HL-60 (cell line): Measurements from ENCODE around the gene ACTL6A.
"Not testable (repeated sequence)": the region's sequence is repeated elsewhere in the genome, so short reads cannot be mapped to it uniquely, and the experiment has no call there.

Source experiments
- DNase-seq, 2 experiments: peaks; one replicate each; pipeline ENCODE4 v3.0.0-alpha.2; 2010 to 2020; ENCODE audit warnings: low read depth in 1 of 2, low spot score in 1 of 2
- H3K27ac ChIP-seq: fragments of 250-450 bp; sonication (Bioruptor Pico); replicated peaks from 2 replicates; pipeline ENCODE4 v1.5.1; 2020; ENCODE audit warnings: mild to moderate bottlenecking, moderate library complexity
- H3K27me3 ChIP-seq: fragments of 250-450 bp; sonication (Bioruptor Pico); 2 replicates; pipeline ENCODE4 v1.5.1; 2021; ENCODE audit warnings: mild to moderate bottlenecking, moderate library complexity; ENCODE audit not compliant: insufficient read depth, poor library complexity, severe bottlenecking
- H3K4me3 ChIP-seq: replicated peaks from 2 replicates; pipeline ENCODE4 v1.5.1; 2011; ENCODE audit warnings: mild to moderate bottlenecking, control low read depth, low read length; ENCODE audit not compliant: insufficient read depth
- GABPA ChIP-seq: IDR thresholded peaks from 2 replicates; pipeline ENCODE4 v1.6.1; 2012; ENCODE audit warnings: low read depth
- POLR2AphosphoS5 ChIP-seq: IDR thresholded peaks from 2 replicates; pipeline ENCODE4 v1.6.1; 2012; ENCODE audit warnings: low read depth
- REST ChIP-seq: IDR thresholded peaks from 2 replicates; pipeline ENCODE4 v1.6.1; 2012; ENCODE audit warnings: low read depth; ENCODE audit not compliant: insufficient replicate concordance
- SPI1 ChIP-seq: IDR thresholded peaks from 2 replicates; pipeline ENCODE4 v1.6.1; 2012; ENCODE audit warnings: low read depth, mild to moderate bottlenecking, borderline replicate concordance
- long read RNA-seq: library from polyadenylated mRNA; unstranded; transcript quantifications from one replicate; pipeline ENCODE4 v2.0.0, GENCODE V29; 2020
- TF ChIP-seq, protein P1 (sequence below): IDR thresholded peaks from one replicate; pipeline ENCODE4 v1.5.1; 2011; ENCODE audit warnings: low read length, control low read depth, inconsistent platforms; ENCODE audit not compliant: insufficient read depth

Gene ACTL6A
- long read RNA-seq, transcript ACTL6A-203 (14 exons, 1,750 nt), result minor isoform, 114 of 517 reads
- long read RNA-seq, transcript ACTL6A-202 (14 exons, 1,901 nt), result major isoform, 359 of 517 reads
- long read RNA-seq, partial matches to known transcripts, result 4 of 517 reads
- long read RNA-seq, other reads (novel, unspliced or antisense), result 37 of 517 reads

DNA sequence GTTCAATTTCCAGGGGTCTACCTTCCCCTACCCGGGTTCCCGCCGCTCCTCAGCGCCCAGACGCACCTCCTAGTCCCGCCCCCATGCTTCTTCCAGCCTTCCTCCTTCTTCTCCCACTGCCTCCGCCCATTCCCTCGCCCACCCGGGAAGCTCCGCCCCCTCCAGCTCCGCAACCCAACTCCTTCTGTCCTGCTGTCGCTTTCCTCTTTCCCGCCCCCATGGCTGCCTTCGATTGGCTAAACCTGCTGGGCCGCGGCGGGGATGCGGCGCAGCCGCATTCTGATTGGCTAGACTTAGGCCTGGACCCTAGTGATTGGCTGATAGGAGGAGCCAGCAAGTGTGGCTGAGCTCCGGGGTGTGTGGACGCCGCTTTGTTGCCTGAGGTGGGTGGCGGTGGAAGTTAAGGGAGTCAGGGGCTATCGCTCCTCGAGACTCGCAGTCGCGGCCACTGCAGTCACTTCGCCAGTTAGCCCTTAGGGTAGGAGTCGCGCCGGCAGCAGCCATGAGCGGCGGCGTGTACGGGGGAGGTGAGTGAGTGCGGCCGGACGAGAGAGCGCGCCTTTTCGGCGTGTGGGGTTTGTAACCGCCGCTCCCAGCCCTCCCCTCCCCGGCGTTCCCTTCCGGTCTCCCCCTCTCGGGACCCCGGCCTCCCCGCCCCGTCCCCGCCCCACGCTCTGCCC is at the start of gene ACTL6A:
Gene ACTL6A, plus strand, starts transcription at position 336 of the 680 bp plus-strand sequence. Its CDS starts 167 bp downstream, at position 503.
- Histone ChIP-seq H3K27ac (peak within 1 kb of the TSS; percentile 92), H3K4me3 (peak within 1 kb of the TSS; percentile 79), H3K27me3 (no peaks in the 10 kb centered on the region)
- TF ChIP-seq REST (no peak), SPI1 (peak; percentile 33; the same call in 1 of the 2 replicates), POLR2AphosphoS5 (peak; percentile 96), GABPA (no peak)
- TF ChIP-seq, protein P1, sequence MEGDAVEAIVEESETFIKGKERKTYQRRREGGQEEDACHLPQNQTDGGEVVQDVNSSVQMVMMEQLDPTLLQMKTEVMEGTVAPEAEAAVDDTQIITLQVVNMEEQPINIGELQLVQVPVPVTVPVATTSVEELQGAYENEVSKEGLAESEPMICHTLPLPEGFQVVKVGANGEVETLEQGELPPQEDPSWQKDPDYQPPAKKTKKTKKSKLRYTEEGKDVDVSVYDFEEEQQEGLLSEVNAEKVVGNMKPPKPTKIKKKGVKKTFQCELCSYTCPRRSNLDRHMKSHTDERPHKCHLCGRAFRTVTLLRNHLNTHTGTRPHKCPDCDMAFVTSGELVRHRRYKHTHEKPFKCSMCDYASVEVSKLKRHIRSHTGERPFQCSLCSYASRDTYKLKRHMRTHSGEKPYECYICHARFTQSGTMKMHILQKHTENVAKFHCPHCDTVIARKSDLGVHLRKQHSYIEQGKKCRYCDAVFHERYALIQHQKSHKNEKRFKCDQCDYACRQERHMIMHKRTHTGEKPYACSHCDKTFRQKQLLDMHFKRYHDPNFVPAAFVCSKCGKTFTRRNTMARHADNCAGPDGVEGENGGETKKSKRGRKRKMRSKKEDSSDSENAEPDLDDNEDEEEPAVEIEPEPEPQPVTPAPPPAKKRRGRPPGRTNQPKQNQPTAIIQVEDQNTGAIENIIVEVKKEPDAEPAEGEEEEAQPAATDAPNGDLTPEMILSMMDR, result no peak
- DNase-seq, result peak; percentile 97 to 100

DNA sequence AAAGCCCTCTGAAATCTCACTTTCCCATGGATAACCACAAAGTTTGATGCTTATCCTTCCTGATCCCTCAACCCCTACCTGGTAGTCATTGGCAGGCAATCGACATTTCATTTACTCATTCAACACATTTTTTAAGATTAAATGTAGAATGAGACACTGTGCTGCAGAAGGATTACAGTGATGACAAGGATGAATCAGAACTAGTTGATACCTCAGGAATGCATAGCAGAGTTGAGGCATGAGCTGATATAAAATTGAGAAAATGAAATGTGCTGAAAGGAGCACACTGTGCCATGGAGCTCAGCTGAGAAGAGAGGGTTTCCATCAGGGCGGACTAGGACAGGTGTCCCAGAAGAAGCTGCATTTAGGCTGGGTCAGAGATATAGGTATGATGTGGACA is 48.9 kb upstream of the ACTL6A start:
- DNase-seq, result no peak
- Histone ChIP-seq H3K4me3 (no peak overlapping the region), H3K27me3 (no peaks in the 10 kb centered on the region), H3K27ac (no peak overlapping the region)
- TF ChIP-seq, protein P1, result no peak
- TF ChIP-seq REST (no peak), SPI1 (no peak), GABPA (no peak), POLR2AphosphoS5 (no peak)

GRCh38 chr3:179516461-179517251 is 46.1 kb upstream of the ACTL6A start:
- H3K27ac ChIP-seq, DNase-seq, H3K27me3 ChIP-seq, H3K4me3 ChIP-seq: not testable (repeated sequence)

DNA sequence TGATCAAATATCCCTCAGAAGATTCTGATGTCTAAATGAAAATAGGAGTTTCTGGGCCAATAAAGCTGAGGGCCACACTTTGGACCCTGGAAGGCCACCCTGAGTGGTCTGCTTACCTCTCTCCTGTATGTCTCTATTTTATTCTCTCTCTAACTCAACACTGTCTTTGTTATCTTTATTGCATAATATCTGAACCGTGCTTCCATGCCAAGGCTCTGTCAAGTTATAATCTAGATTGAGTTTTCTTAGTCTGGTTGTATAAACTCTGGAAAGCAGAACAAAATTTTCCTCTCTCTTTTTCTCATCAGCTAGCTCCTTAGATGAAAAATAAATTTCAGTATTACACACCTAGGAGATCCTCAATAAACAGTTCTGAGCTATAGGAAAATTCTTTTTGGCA is 36.2 kb upstream of the ACTL6A start:
- Histone ChIP-seq H3K4me3 (no peak overlapping the region), H3K27ac (no peak overlapping the region), H3K27me3 (no peaks in the 10 kb centered on the region)
- no peak for DNase-seq
- TF ChIP-seq SPI1, result no peak
- TF ChIP-seq, protein P1, result no peak
- no peak for TF ChIP-seq POLR2AphosphoS5
- no peak for TF ChIP-seq GABPA
- no peak for TF ChIP-seq REST
